OCI-LY7 (cell line): ENCODE results near the gene ZNF358. TPM values are rescaled to one million over a fixed set of nuclear protein-coding genes. Genes with fewer than 3 reads are reported as not detected.

Source experiments
- BruUV-seq: library from RNA; stranded (reverse); fragments of 400-500 nt; replicated peaks from 2 replicates; lab custom pipeline; 2021; lab: Mats Ljungman, UMichigan
- CTCF ChIA-PET: fragments of 300-600 bp; sonication (Branson Sonifier 250); formaldehyde crosslinking; loops from one replicate; lab custom pipeline; 2022; ENCODE audit warnings: antibody characterized with exemption; ENCODE audit not compliant: unreplicated experiment; lab: Charles Lee
- POLR2A ChIA-PET: fragments of 300-600 bp; sonication (Branson Sonifier 250); formaldehyde crosslinking; loops from one replicate; lab custom pipeline; 2022; ENCODE audit warnings: antibody characterized with exemption; lab: Charles Lee
- DNase-seq: peaks from one replicate; pipeline ENCODE4 v3.0.0-alpha.2; 2015; ENCODE audit warnings: low spot score
- H2AFZ ChIP-seq: fragments of 200-600 bp; sonication (generic), shearing (Covaris generic); 2 replicates; pipeline ENCODE4 v1.6.1; 2014; ENCODE audit warnings: mild to moderate bottlenecking, antibody characterized with exemption, low read length, moderate library complexity
- H3K27ac ChIP-seq: fragments of 200-600 bp; sonication (generic); 2 replicates; pipeline ENCODE4 v1.5.1; 2014; ENCODE audit warnings: mixed run types, low read depth, mild to moderate bottlenecking, moderate library complexity, low read length, inconsistent platforms; ENCODE audit not compliant: poor library complexity, severe bottlenecking
- H3K36me3 ChIP-seq: fragments of 200-600 bp; sonication (generic); 2 replicates; pipeline ENCODE4 v1.6.1; 2014; ENCODE audit warnings: mild to moderate bottlenecking, antibody characterized with exemption, low read length, moderate library complexity, mixed read lengths; ENCODE audit not compliant: insufficient read depth
- H3K4me1 ChIP-seq: fragments of 200-600 bp; sonication (generic); 2 replicates; pipeline ENCODE4 v1.5.1; 2014; ENCODE audit warnings: mild to moderate bottlenecking, low read length; ENCODE audit not compliant: insufficient read depth, poor library complexity, severe bottlenecking
- H3K4me2 ChIP-seq: fragments of 200-600 bp; sonication (generic); 2 replicates; pipeline ENCODE4 v1.6.1; 2014; ENCODE audit warnings: mild to moderate bottlenecking, low read length
- H3K4me3 ChIP-seq: fragments of 200-600 bp; sonication (generic); 2 replicates; pipeline ENCODE4 v1.5.1; 2014; ENCODE audit warnings: mild to moderate bottlenecking, low read depth, low read length; ENCODE audit not compliant: poor library complexity, severe bottlenecking
- H3K79me2 ChIP-seq: fragments of 200-600 bp; sonication (generic); 2 replicates; pipeline ENCODE4 v1.6.1; 2016; ENCODE audit warnings: low read depth, mild to moderate bottlenecking, low read length, moderate library complexity, mixed read lengths; ENCODE audit not compliant: insufficient read depth
- H3K9me2 ChIP-seq: fragments of 200-600 bp; sonication (generic); 2 replicates; pipeline ENCODE4 v1.6.1; 2016; ENCODE audit warnings: mild to moderate bottlenecking, low read length, mixed read lengths; ENCODE audit not compliant: insufficient read depth
- H3K9me3 ChIP-seq: fragments of 200-600 bp; sonication (generic); 2 replicates; pipeline ENCODE4 v1.6.1; 2014; ENCODE audit warnings: mild to moderate bottlenecking, mixed run types, low read length, mixed read lengths
- H4K20me1 ChIP-seq: fragments of 200-600 bp; sonication (generic); 2 replicates; pipeline ENCODE4 v1.6.1; 2014; ENCODE audit warnings: mild to moderate bottlenecking, antibody characterized with exemption, low read length, moderate library complexity, mixed read lengths; ENCODE audit not compliant: insufficient read depth
- CTCF ChIP-seq: fragments of 200-600 bp; sonication (generic); conservative IDR thresholded peaks from 2 replicates; pipeline ENCODE4 v1.5.1; 2014; ENCODE audit warnings: mild to moderate bottlenecking, antibody characterized with exemption, low read length, moderate library complexity, mixed read lengths
- EZH2phosphoT487 ChIP-seq: fragments of 200-600 bp; sonication (generic); IDR thresholded peaks from 2 replicates; pipeline ENCODE4 v1.6.1; 2018; ENCODE audit warnings: low read depth, borderline replicate concordance, mild to moderate bottlenecking, mixed run types, antibody characterized with exemption, low read length, moderate library complexity, mixed read lengths
- intact Hi-C: fragments of 100-400 bp; cut with micrococcal nuclease; formaldehyde crosslinking; loops from one replicate; pipeline ENCODE4 v1.10.0; 2022; ENCODE audit not compliant: unreplicated experiment
- total RNA-seq, 2 experiments: library from RNA; depleted of rRNA in 1 of 2; stranded (reverse); fragments of >200 nt in 1 of 2; shearing (Covaris generic) in 1 of 2; gene quantifications; 2 replicates each; pipeline ENCODE4 v1.2.3, GENCODE V29; 2014 to 2022

Gene ZNF358
- total RNA-seq, 2 experiments from 2014 or later = not detected

GRCh38 chr19:7554990-7555864 lies 39.3 kb downstream of the ZNF358 start:
- H3K4me3 ChIP-seq = no peak overlapping the region
- H3K79me2 ChIP-seq = no peaks in the 10 kb centered on the region
- H3K36me3 ChIP-seq = peaks cover 59% of the 10 kb centered on the region
- no peaks in the 10 kb centered on the region for H3K9me2 ChIP-seq
- no peak overlapping the region for H3K4me2 ChIP-seq
- peak; percentile 24 for DNase-seq
- no peaks in the 10 kb centered on the region for H3K4me1 ChIP-seq
- H2AFZ ChIP-seq = no peak overlapping the region
- no peak for TF ChIP-seq CTCF
- TF ChIP-seq EZH2phosphoT487 = no peak
- CTCF ChIA-PET = no interaction called here
- no peaks in the 10 kb centered on the region for H3K9me3 ChIP-seq
- BruUV-seq = no TSS peak
- H4K20me1 ChIP-seq = no peaks in the 10 kb centered on the region
- POLR2A ChIA-PET = no interaction called here
- no peak overlapping the region for H3K27ac ChIP-seq
- intact Hi-C loops = no loop called here

- no TSS peak for BruUV-seq
- DNase-seq = no peak
- Histone ChIP-seq H3K4me1 (no peaks in the 10 kb centered on the region), H3K27ac (no peak overlapping the region), H2AFZ (no peak overlapping the region), H3K9me3 (no peaks in the 10 kb centered on the region), H3K79me2 (no peaks in the 10 kb centered on the region), H3K9me2 (no peaks in the 10 kb centered on the region), H4K20me1 (no peaks in the 10 kb centered on the region), H3K4me3 (no peak overlapping the region), H3K4me2 (no peak overlapping the region), H3K36me3 (peaks cover 47% of the 10 kb centered on the region)
- CTCF ChIA-PET = interaction anchor here (0.6 kb wide), 1 partner anchor 49 kb away, joined by 3 read pairs; no protein-coding TSS in a partner anchor
- intact Hi-C loops = no loop called here
- TF ChIP-seq EZH2phosphoT487 (no peak), CTCF (no peak)
- POLR2A ChIA-PET = no interaction called here
These were observed 40.9 kb downstream of the ZNF358 start for GRCh38 chr19:7556696-7557315.
